Neutrophil (primary cell): Measurements from ENCODE around the gene TMC1.

Experiments used
- H3K27ac ChIP-seq: fragments of 200-600 bp; sonication (generic); 2 replicates; pipeline ENCODE4 v1.5.1; 2016; ENCODE audit warnings: mild to moderate bottlenecking, moderate library complexity
- H3K27me3 ChIP-seq: fragments of 200-600 bp; sonication (generic); 2 replicates; pipeline ENCODE4 v1.6.0; 2016; ENCODE audit warnings: mild to moderate bottlenecking
- H3K36me3 ChIP-seq: fragments of 200-600 bp; sonication (generic); 2 replicates; pipeline ENCODE4 v1.5.1; 2017
- H3K4me1 ChIP-seq, 2 experiments: fragments of 200-600 bp in 1 of 2; sonication (generic) in 1 of 2; 1 replicate in 1 of 2; 2 replicates in 1 of 2; pipeline versions ENCODE4 v1.5.1 to v1.6.1; 2013 to 2016; ENCODE audit warnings: low read depth in 1 of 2, low read length in 1 of 2, mild to moderate bottlenecking in 1 of 2, moderate library complexity in 1 of 2; ENCODE audit not compliant: control insufficient read depth in 1 of 2, insufficient read depth in 1 of 2
- H3K4me3 ChIP-seq, 2 experiments: fragments of 200-600 bp in 1 of 2; sonication (generic) in 1 of 2; 1 replicate in 1 of 2; 2 replicates in 1 of 2; pipeline ENCODE4 v1.5.1; 2013 to 2016; ENCODE audit warnings: low read depth in 1 of 2, low read length in 1 of 2, mild to moderate bottlenecking in 1 of 2, moderate library complexity in 1 of 2
- H3K9me3 ChIP-seq: fragments of 200-600 bp; sonication (generic); 2 replicates; pipeline ENCODE4 v1.5.1; 2016
- CTCF ChIP-seq: fragments of 200-600 bp; sonication (generic); IDR thresholded peaks from 2 replicates; pipeline ENCODE4 v1.5.1; 2016; ENCODE audit warnings: antibody characterized with exemption

Gene TMC1

GRCh38 chr9:72646061-72646460 is 124.7 kb downstream of the TMC1 start:
- no peaks in the 10 kb centered on the region for H3K9me3 ChIP-seq
- no peaks in the 10 kb centered on the region for H3K36me3 ChIP-seq
- no peak overlapping the region for H3K4me3 ChIP-seq
- no peak overlapping the region for H3K27ac ChIP-seq
- TF ChIP-seq CTCF, result no peak
- H3K4me1 ChIP-seq, result no peaks in the 10 kb centered on the region
- no peaks in the 10 kb centered on the region for H3K27me3 ChIP-seq

DNA sequence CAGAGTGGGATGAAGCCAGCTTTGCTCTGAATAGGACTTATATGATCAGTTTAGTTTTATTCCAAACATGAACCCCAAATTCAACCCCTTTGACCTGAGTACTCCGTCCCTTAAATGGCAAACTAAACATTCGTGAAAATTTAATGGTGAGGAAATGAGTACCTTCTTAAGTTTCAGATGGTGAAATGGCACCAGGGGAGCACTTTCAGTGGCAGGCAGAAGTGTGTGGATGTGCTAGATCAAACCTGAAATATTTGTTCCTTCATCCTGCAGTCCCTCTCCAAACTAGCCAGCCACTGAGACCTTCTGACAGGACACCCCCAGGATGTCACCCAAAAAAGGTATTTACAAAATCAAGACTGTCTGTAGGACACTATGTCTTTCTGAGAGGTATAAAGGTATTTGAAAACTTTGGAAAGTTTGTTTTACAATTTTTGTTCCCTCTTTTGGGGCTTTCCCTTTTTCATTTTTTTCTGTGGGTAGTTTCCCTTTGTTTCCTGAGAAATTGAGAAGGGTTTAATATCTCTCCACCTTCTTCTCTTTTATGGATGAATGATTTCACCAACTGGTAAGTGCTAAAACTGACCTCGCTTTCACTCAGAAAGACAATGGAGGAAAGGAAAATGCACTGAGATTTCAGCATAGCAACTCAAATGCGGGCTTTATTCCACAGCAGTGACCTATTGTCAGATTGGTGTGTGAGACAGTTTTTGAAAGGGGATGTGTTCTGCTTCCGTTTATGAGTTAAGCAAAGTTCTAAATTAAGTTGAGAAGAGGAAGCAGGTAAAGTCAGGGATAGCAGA is 127.1 kb downstream of the TMC1 start:
- Histone ChIP-seq H3K36me3 (no peaks in the 10 kb centered on the region), H3K27me3 (no peaks in the 10 kb centered on the region), H3K27ac (no peak overlapping the region), H3K9me3 (no peaks in the 10 kb centered on the region), H3K4me3 (no peak overlapping the region), H3K4me1 (no peaks in the 10 kb centered on the region)
- no peak for TF ChIP-seq CTCF

DNA sequence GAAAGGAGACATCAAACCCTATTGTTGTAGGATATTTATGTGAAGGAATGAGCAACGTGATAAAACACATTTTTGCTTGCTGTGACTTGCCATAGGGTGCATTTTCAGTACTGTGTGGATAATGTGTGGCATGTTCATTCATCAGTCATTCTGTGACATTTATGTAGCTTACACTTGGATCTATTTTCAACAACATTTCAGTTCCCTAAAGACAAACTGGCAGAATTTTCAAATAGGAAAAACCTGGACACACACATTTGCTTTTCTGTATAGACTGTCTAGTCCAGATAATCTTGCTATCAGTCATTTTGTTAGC is 127.7 kb downstream of the TMC1 start:
- H3K4me3 ChIP-seq, result no peak overlapping the region
- H3K4me1 ChIP-seq, result no peaks in the 10 kb centered on the region
- no peaks in the 10 kb centered on the region for H3K36me3 ChIP-seq
- TF ChIP-seq CTCF, result no peak
- no peaks in the 10 kb centered on the region for H3K9me3 ChIP-seq
- H3K27me3 ChIP-seq, result no peaks in the 10 kb centered on the region
- H3K27ac ChIP-seq, result no peak overlapping the region

- no peaks in the 10 kb centered on the region for H3K27me3 ChIP-seq
- no peak for TF ChIP-seq CTCF
- no peaks in the 10 kb centered on the region for H3K9me3 ChIP-seq
- no peaks in the 10 kb centered on the region for H3K36me3 ChIP-seq
- no peaks in the 10 kb centered on the region for H3K4me1 ChIP-seq
- H3K27ac ChIP-seq, result no peak overlapping the region
- H3K4me3 ChIP-seq, result no peak overlapping the region
These were observed 128.8 kb downstream of the TMC1 start for GRCh38 chr9:72650206-72650605.

GRCh38 chr9:72656021-72656420 is 134.6 kb downstream of the TMC1 start:
- TF ChIP-seq CTCF, result no peak
- no peaks in the 10 kb centered on the region for H3K4me1 ChIP-seq
- no peaks in the 10 kb centered on the region for H3K9me3 ChIP-seq
- H3K27me3 ChIP-seq, result peaks cover 6% of the 10 kb centered on the region
- H3K36me3 ChIP-seq, result no peaks in the 10 kb centered on the region
- H3K27ac ChIP-seq, result no peak overlapping the region
- H3K4me3 ChIP-seq, result no peak overlapping the region
